Skeletal muscle tissue (tissue), 4 donors: ENCODE measurements around the gene NCAPH2. TPM values are rescaled to one million over a fixed set of nuclear protein-coding genes. Genes with fewer than 3 reads are reported as not detected.

Source experiments
- H3K27ac ChIP-seq: one replicate; pipeline ENCODE4 v1.7.0; 2013; ENCODE audit warnings: mild to moderate bottlenecking, low read depth, low read length, inconsistent platforms
- H3K27me3 ChIP-seq, 3 donors: one replicate each; pipeline ENCODE4 v1.7.0; 2013; ENCODE audit warnings: low read length in 3 of 3; ENCODE audit not compliant: control insufficient read depth in 3 of 3, insufficient read depth in 3 of 3
- H3K36me3 ChIP-seq, 3 donors: one replicate each; pipeline ENCODE4 v1.7.0; 2013; ENCODE audit warnings: low read length in 3 of 3; ENCODE audit not compliant: control insufficient read depth in 3 of 3, insufficient read depth in 3 of 3
- H3K4me1 ChIP-seq, 3 donors: one replicate each; pipeline ENCODE4 v1.7.0; 2013; ENCODE audit warnings: low read length in 3 of 3, mild to moderate bottlenecking in 3 of 3; ENCODE audit not compliant: control insufficient read depth in 3 of 3, insufficient read depth in 3 of 3
- H3K4me3 ChIP-seq, 3 donors: one replicate each; pipeline ENCODE4 v1.7.0; 2013; ENCODE audit warnings: low read length in 3 of 3
- H3K9ac ChIP-seq, 3 donors: one replicate each; pipeline ENCODE4 v1.7.0; 2013; ENCODE audit warnings: low read length in 3 of 3, mild to moderate bottlenecking in 3 of 3, moderate library complexity in 2 of 3, low read depth in 1 of 3
- H3K9me3 ChIP-seq, 3 donors: one replicate each; pipeline ENCODE4 v1.7.0; 2013; ENCODE audit warnings: low read length in 3 of 3; ENCODE audit not compliant: control insufficient read depth in 3 of 3
- total RNA-seq: library from RNA; depleted of rRNA; stranded (reverse); fragments of >200 nt; gene quantifications from one replicate; pipeline ENCODE4 v1.2.3, GENCODE V29; 2014
- donor health status: Osteomylitis.

NCAPH2 gene
- total RNA-seq, 1 donor from 2014 or later = 34.4 TPM

- peaks cover 22 to 32% (median 23%) of the 10 kb centered on the region in 3 donors for H3K4me1 ChIP-seq
- no peaks in the 10 kb centered on the region for H3K27me3 ChIP-seq
- no peak overlapping the region for H3K27ac ChIP-seq
- no peaks in the 10 kb centered on the region for H3K9me3 ChIP-seq
- peaks cover 12 to 24% (median 23%) of the 10 kb centered on the region in 3 donors for H3K36me3 ChIP-seq
- H3K4me3 ChIP-seq = no peak overlapping the region
- H3K9ac ChIP-seq = no peak overlapping the region
Measured at GRCh38 chr22:50505276-50505775, 2.7 kb upstream of the NCAPH2 start.

- Histone ChIP-seq H3K4me1 (peaks cover 22 to 32% (median 23%) of the 10 kb centered on the region in 3 donors), H3K4me3 (no peak overlapping the region), H3K9ac (peak overlapping the region in 1 of 3 donors; percentile 97), H3K36me3 (peaks cover 12 to 24% (median 23%) of the 10 kb centered on the region in 3 donors), H3K27ac (no peak overlapping the region), H3K9me3 (no peaks in the 10 kb centered on the region), H3K27me3 (no peaks in the 10 kb centered on the region)
Measured at GRCh38 chr22:50505776-50506610, 2.0 kb upstream of the NCAPH2 start.

- Histone ChIP-seq H3K9ac (peak overlapping the region; percentile 84 to 97 (median 97)), H3K27me3 (no peaks in the 10 kb centered on the region), H3K4me1 (peaks cover 22 to 32% (median 23%) of the 10 kb centered on the region in 3 donors), H3K27ac (peak overlapping the region; percentile 89), H3K36me3 (peaks cover 12 to 24% (median 23%) of the 10 kb centered on the region in 3 donors), H3K4me3 (peak overlapping the region; percentile 93 to 96 (median 94)), H3K9me3 (no peaks in the 10 kb centered on the region)
Measured at GRCh38 chr22:50506611-50507420, 1.2 kb upstream of the NCAPH2 start.

GRCh38 chr22:50507421-50507990 lies 518 bp upstream of the NCAPH2 start, which contains the start of gene LMF2:
Gene LMF2, minus strand, starts transcription at chr22:50507702. Its CDS starts 27 bp downstream, at chr22:50507675.
- Histone ChIP-seq H3K36me3 (peaks cover 13 to 21% (median 20%) of the 10 kb centered on the region in 3 donors), H3K4me3 (peak within 1 kb of the TSS; percentile 94 to 96 (median 94)), H3K4me1 (peaks cover 22 to 32% (median 23%) of the 10 kb centered on the region in 3 donors), H3K27ac (peak within 1 kb of the TSS; percentile 89), H3K9me3 (no peaks in the 10 kb centered on the region), H3K27me3 (no peaks in the 10 kb centered on the region), H3K9ac (peak within 1 kb of the TSS; percentile 84 to 97 (median 97))

DNA sequence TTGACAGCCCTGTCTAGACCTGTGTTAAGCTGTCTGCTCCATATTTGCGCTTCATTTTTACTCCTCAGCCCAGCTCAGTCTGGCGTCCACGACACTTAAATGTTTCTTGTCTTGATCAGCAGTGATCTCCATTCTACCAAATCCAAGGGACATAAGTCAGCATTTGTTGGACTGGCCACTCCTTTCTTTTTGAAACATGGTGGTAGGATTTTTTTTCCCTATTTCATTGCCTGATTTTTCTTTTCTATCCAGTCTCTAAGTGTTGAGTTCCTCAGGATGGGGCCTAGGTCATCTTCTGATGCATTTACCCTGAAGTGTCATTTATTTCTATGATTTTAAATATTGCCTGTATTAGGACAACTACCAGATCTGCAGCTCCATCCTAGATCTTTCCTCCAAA lies 873 bp downstream of the NCAPH2 start:
- peak overlapping the region; percentile 92 to 94 (median 93) for H3K4me3 ChIP-seq
- no peaks in the 10 kb centered on the region for H3K27me3 ChIP-seq
- peak overlapping the region; percentile 83 for H3K27ac ChIP-seq
- no peaks in the 10 kb centered on the region for H3K9me3 ChIP-seq
- peaks cover 12 to 19% (median 17%) of the 10 kb centered on the region in 3 donors for H3K36me3 ChIP-seq
- peak overlapping the region; percentile 81 to 83 (median 81) for H3K9ac ChIP-seq
- peaks cover 22 to 32% (median 23%) of the 10 kb centered on the region in 3 donors for H3K4me1 ChIP-seq

DNA sequence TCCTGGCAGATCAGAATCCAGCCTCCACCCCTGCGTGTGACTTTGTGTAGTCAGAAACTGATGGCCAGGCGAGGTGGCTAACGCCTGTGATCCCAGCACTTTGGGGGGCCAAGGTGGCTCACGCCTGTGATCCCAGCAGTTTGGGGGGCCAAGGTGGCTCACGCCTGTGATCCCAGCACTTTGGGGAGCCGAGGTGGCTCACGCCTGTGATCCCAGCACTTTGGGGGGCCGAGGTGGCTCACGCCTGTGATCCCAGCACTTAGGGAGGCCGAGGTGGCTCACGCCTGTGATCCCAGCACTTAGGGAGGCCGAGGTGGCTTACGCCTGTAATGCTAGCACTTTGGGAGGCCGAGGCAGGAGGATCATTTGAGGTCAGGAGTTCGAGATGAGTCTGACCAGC lies 5.2 kb downstream of the NCAPH2 start:
- Histone ChIP-seq H3K9ac (no peak overlapping the region), H3K27me3 (no peaks in the 10 kb centered on the region), H3K4me3 (no peak overlapping the region), H3K36me3 (peaks cover 22 to 30% (median 25%) of the 10 kb centered on the region in 3 donors), H3K9me3 (no peaks in the 10 kb centered on the region), H3K27ac (no peak overlapping the region), H3K4me1 (peaks cover 11 to 13% (median 12%) of the 10 kb centered on the region in 3 donors)

DNA sequence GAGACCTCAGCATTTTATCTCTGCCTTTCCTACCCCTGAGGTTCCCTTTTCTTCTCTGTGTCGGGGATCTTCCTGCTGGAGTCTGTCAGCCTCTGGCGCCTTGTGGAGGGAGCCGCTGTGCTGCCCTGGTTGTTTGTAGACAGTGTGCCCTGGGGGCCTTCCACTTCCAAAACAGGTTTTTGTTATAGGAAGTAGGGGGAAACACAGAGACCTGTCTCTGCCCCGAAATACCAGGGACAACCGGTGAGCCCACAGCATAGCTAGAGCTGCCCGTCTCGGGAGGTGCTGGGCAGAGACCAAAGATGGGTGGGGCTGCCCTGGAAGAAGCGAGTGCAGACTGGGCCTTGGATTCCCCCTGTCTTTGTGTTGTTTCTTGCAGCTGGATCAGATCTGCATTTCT lies 8.0 kb downstream of the NCAPH2 start:
- peaks cover 32 to 44% (median 37%) of the 10 kb centered on the region in 3 donors for H3K36me3 ChIP-seq
- H3K27me3 ChIP-seq = no peaks in the 10 kb centered on the region
- no peak overlapping the region for H3K9ac ChIP-seq

GRCh38 chr22:50516891-50517290 lies 8.9 kb downstream of the NCAPH2 start:
- Histone ChIP-seq H3K4me1 (no peaks in the 10 kb centered on the region), H3K9me3 (no peaks in the 10 kb centered on the region), H3K27ac (no peak overlapping the region), H3K9ac (no peak overlapping the region), H3K36me3 (peaks cover 40 to 50% (median 40%) of the 10 kb centered on the region in 3 donors), H3K4me3 (no peak overlapping the region), H3K27me3 (no peaks in the 10 kb centered on the region)

More for the DNA sequence above, 8.0 kb downstream of the NCAPH2 start:
- Histone ChIP-seq H3K4me1 (no peaks in the 10 kb centered on the region), H3K4me3 (no peak overlapping the region), H3K9me3 (no peaks in the 10 kb centered on the region), H3K27ac (no peak overlapping the region)

DNA sequence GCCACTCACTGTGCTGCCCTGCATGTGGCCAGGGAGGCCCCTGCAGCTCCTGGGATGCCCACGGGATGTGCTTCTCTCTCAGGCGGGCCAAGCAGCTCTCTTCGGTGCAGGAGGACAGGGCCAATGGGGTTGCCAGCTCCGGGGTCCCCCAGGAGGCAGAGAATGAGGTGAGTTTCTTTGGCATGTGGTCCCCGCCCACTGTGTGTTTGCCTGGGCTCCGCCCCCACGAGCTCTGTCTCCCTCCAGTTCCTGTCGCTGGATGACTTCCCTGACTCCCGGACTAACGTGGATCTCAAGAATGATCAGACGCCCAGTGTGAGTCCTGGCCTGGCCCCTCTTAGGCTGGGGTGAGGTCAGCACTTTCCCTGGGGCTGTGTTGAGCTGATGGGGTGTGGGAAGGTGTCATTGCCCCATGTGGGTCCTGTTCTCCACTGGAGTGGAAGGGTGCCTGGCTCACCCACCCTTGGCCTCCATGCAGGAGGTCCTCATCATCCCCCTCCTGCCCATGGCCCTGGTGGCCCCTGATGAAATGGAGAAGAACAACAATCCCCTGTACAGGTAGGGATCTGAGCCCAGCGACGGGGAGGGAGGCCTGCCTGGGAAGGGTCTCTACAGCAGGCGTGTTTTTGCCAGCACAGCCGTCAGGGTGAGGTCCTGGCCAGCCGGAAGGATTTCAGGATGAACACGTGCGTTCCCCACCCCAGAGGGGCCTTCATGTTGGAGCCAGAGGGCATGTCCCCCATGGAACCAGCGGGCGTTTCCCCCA lies 9.7 kb downstream of the NCAPH2 start:
- Histone ChIP-seq H3K27me3 (no peaks in the 10 kb centered on the region), H3K9ac (no peak overlapping the region), H3K27ac (no peak overlapping the region), H3K9me3 (no peaks in the 10 kb centered on the region), H3K36me3 (peaks cover 46 to 52% (median 46%) of the 10 kb centered on the region in 3 donors), H3K4me3 (no peak overlapping the region), H3K4me1 (no peaks in the 10 kb centered on the region)
